Ishikawa (cell line): ENCODE results near the gene IL15RA.

Experiments used
- CEBPB ChIP-seq: IDR thresholded peaks from 2 replicates; pipeline ENCODE4 v1.6.1; 2012
- CREB1 ChIP-seq: IDR thresholded peaks from 2 replicates; pipeline ENCODE4 v1.6.1; 2012; ENCODE audit warnings: low read depth
- EP300 ChIP-seq: IDR thresholded peaks from 2 replicates; pipeline ENCODE4 v1.6.1; 2012; ENCODE audit warnings: borderline replicate concordance
- FOXM1 ChIP-seq: IDR thresholded peaks from 2 replicates; pipeline ENCODE4 v1.6.1; 2012; ENCODE audit warnings: low read depth, borderline replicate concordance
- MAX ChIP-seq: IDR thresholded peaks from 2 replicates; pipeline ENCODE4 v1.6.1; 2012
- RAD21 ChIP-seq: IDR thresholded peaks from 2 replicates; pipeline ENCODE4 v1.6.1; 2012; ENCODE audit warnings: low read depth
- REST ChIP-seq: IDR thresholded peaks from 2 replicates; pipeline ENCODE4 v1.6.1; 2012; ENCODE audit warnings: low read depth, mild to moderate bottlenecking
- TAF1 ChIP-seq: IDR thresholded peaks from 2 replicates; pipeline ENCODE4 v1.6.1; 2012; ENCODE audit warnings: low read depth, mild to moderate bottlenecking
- TCF12 ChIP-seq: IDR thresholded peaks from 2 replicates; pipeline ENCODE4 v1.6.1; 2012; ENCODE audit warnings: low read depth
- TEAD4 ChIP-seq: IDR thresholded peaks from 2 replicates; pipeline ENCODE4 v1.6.1; 2012
- USF1 ChIP-seq: IDR thresholded peaks from 2 replicates; pipeline ENCODE4 v1.6.1; 2012

- TF ChIP-seq CEBPB (no peak), TAF1 (no peak), RAD21 (no peak), USF1 (no peak), REST (no peak), TCF12 (no peak), MAX (no peak), EP300 (no peak), FOXM1 (no peak), CREB1 (no peak), TEAD4 (no peak)
These were observed 52.5 kb downstream of the IL15RA start for GRCh38 chr10:5924889-5925288.
